HUES6 (cell line): ENCODE data around the gene ADGRG6.
"Not testable (repeated sequence)": the region's sequence is repeated elsewhere in the genome, so short reads cannot be mapped to it uniquely, and the experiment has no call there.

Experiments used
- H3K27ac ChIP-seq: 2 replicates; pipeline ENCODE4 v1.7.0; 2013; ENCODE audit warnings: low read depth, mild to moderate bottlenecking, low read length, inconsistent platforms
- H3K27me3 ChIP-seq: 2 replicates; pipeline ENCODE4 v1.6.1; 2013; ENCODE audit warnings: low read length; ENCODE audit not compliant: control insufficient read depth, insufficient read depth
- H3K36me3 ChIP-seq: 2 replicates; pipeline ENCODE4 v1.6.1; 2013; ENCODE audit warnings: low read length; ENCODE audit not compliant: control insufficient read depth, insufficient read depth
- H3K4me1 ChIP-seq: 2 replicates; pipeline ENCODE4 v1.6.1; 2013; ENCODE audit warnings: low read length; ENCODE audit not compliant: control insufficient read depth, insufficient read depth
- H3K4me3 ChIP-seq: 2 replicates; pipeline ENCODE4 v1.5.1; 2013; ENCODE audit warnings: low read depth, low read length
- H3K9ac ChIP-seq: one replicate; pipeline ENCODE4 v1.6.1; 2013; ENCODE audit warnings: mild to moderate bottlenecking, low read length
- H3K9me3 ChIP-seq: 2 replicates; pipeline ENCODE4 v1.6.1; 2013; ENCODE audit warnings: low read depth, low read length; ENCODE audit not compliant: control insufficient read depth, insufficient read depth

ADGRG6 gene

DNA sequence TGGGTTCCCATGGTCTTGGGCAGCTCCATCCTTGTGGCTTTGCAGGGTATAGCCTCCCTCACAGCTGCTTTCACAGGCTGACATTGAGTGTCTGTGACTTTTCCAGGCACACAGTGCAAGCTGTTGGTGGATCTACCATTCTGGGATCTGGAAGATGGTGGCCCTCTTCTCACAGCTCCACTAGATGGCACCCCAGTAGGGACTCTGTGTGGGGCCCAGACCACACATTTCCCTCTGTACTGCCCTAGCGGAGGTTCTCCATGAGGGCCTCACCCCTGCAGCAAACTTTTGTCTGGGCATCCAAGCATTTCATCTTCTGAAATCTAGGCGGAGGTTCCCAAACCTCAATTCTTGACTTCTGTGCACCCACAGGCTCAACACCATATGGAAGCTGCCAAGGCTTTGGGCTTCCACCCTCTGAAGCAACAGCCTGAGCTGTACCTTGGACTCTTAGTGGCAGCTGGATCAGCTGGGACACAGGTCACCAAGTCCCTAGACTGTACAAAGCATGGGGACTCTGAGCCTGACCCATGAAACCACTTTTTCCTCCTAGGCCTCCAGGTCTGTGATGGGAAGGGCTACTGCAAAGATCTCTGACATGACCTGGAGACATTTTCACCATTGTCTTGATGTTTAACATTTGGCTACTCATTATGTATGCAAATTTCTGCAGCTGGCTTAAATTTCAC, 124.8 kb downstream of the ADGRG6 start:
- H3K9me3 ChIP-seq = peaks cover 20% of the 10 kb centered on the region
- not testable (repeated sequence) for H3K27me3 ChIP-seq, H3K4me3 ChIP-seq, H3K36me3 ChIP-seq, H3K4me1 ChIP-seq, H3K9ac ChIP-seq, H3K27ac ChIP-seq

GRCh38 chr6:142428468-142428867, 126.7 kb downstream of the ADGRG6 start:
- H3K4me1 ChIP-seq = not testable (repeated sequence)

DNA sequence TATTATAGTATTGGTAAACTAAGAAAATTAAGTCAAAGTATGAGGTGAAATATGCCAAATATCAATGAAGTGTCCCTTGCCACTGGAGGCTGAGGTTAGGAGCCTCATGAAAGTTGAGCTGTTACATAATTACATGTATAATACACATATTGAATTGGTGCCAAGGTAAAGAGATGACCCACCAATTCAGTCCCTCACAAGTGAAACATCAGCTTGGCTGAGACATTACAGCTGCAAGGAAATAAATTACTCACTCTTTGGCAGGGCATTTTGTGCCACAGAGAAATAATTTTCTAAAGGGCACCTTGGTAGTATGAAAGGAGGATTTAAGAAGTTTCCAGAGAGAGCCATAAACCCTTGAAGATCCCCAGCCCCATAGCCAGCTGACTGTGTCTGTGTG, 127.4 kb downstream of the ADGRG6 start:
- Histone ChIP-seq H3K27ac (no peak overlapping the region), H3K36me3 (no peaks in the 10 kb centered on the region; the same call in 1 of the 2 replicates), H3K4me1 (no peaks in the 10 kb centered on the region), H3K27me3 (no peaks in the 10 kb centered on the region), H3K9me3 (peaks cover 20% of the 10 kb centered on the region), H3K4me3 (no peak overlapping the region), H3K9ac (no peak overlapping the region)

More at GRCh38 chr6:142428468-142428867, 126.7 kb downstream of the ADGRG6 start:
- H3K9ac ChIP-seq, H3K27ac ChIP-seq, H3K27me3 ChIP-seq, H3K36me3 ChIP-seq, H3K4me3 ChIP-seq: not testable (repeated sequence)
- H3K9me3 ChIP-seq = peaks cover 20% of the 10 kb centered on the region

DNA sequence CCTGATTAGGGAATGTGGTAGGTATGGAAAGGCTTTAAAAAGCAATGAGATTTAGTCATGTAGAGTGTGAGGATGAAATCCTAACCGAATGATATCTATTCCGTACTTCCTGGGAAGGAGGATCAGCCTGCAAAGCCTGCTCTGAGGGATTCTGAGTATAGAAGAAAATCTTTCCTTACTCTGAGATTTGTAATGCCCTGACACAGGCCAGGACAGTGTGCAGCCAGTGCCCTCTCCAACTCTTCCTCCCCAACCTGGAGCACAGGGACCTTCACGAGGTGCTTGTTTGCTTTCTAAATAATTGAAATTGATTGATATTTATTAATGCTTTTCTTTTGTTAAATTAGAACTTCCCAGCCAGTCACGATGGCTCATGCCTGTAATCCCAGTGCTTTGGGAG, 131.6 kb downstream of the ADGRG6 start:
- no peak overlapping the region for H3K9ac ChIP-seq
- no peaks in the 10 kb centered on the region for H3K4me1 ChIP-seq
- no peak overlapping the region for H3K4me3 ChIP-seq

GRCh38 chr6:142438898-142439297, 137.1 kb downstream of the ADGRG6 start:
- H3K4me1 ChIP-seq = peaks cover 11% of the 10 kb centered on the region
- no peak overlapping the region for H3K27ac ChIP-seq
- no peaks in the 10 kb centered on the region for H3K27me3 ChIP-seq
- H3K9me3 ChIP-seq = no peaks in the 10 kb centered on the region
- H3K9ac ChIP-seq = no peak overlapping the region
- H3K36me3 ChIP-seq = no peaks in the 10 kb centered on the region
- no peak overlapping the region for H3K4me3 ChIP-seq

More for the DNA sequence above, 131.6 kb downstream of the ADGRG6 start:
- Histone ChIP-seq H3K27ac (no peak overlapping the region), H3K36me3 (no peaks in the 10 kb centered on the region), H3K27me3 (no peaks in the 10 kb centered on the region), H3K9me3 (peaks cover 2% of the 10 kb centered on the region)

GRCh38 chr6:142440600-142441293, 138.9 kb downstream of the ADGRG6 start:
- H3K27me3 ChIP-seq = no peaks in the 10 kb centered on the region
- no peak overlapping the region for H3K9ac ChIP-seq
- no peaks in the 10 kb centered on the region for H3K9me3 ChIP-seq
- H3K4me1 ChIP-seq = peaks cover 18% of the 10 kb centered on the region
- no peak overlapping the region for H3K4me3 ChIP-seq
- no peaks in the 10 kb centered on the region for H3K36me3 ChIP-seq
- H3K27ac ChIP-seq = no peak overlapping the region

- Histone ChIP-seq H3K9ac (no peak overlapping the region), H3K4me3 (no peak overlapping the region), H3K27ac (no peak overlapping the region), H3K9me3 (no peaks in the 10 kb centered on the region), H3K4me1 (peaks cover 21% of the 10 kb centered on the region), H3K36me3 (no peaks in the 10 kb centered on the region), H3K27me3 (no peaks in the 10 kb centered on the region)
Observed at GRCh38 chr6:142441716-142442115, 139.9 kb downstream of the ADGRG6 start.

GRCh38 chr6:142443102-142443501, 141.3 kb downstream of the ADGRG6 start:
- no peaks in the 10 kb centered on the region for H3K9me3 ChIP-seq
- no peaks in the 10 kb centered on the region for H3K36me3 ChIP-seq
- H3K27me3 ChIP-seq = no peaks in the 10 kb centered on the region
- peaks cover 22% of the 10 kb centered on the region for H3K4me1 ChIP-seq
- H3K9ac ChIP-seq = no peak overlapping the region
- H3K27ac ChIP-seq = no peak overlapping the region
- no peak overlapping the region for H3K4me3 ChIP-seq

DNA sequence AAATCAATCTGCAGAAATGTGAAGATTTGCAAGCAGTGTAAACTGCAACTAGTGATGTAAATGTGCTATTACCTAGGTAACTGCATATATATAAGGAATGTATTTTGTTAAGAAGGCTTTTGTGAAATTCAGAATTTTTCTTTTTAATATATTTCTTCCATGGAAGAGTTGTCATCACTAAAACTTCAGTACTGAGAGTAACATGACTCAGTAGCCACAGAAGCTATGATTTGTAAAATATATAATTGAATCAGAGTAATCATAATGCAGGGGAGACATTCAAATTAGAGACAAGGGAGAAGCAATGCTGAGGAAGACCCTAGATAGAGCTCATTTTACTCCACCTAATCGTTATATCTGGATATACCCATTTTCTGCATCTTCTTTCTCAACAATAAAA, 141.7 kb downstream of the ADGRG6 start:
- Histone ChIP-seq H3K4me1 (peaks cover 22% of the 10 kb centered on the region), H3K4me3 (no peak overlapping the region), H3K9me3 (no peaks in the 10 kb centered on the region), H3K27me3 (no peaks in the 10 kb centered on the region), H3K9ac (no peak overlapping the region), H3K36me3 (no peaks in the 10 kb centered on the region), H3K27ac (no peak overlapping the region)

- Histone ChIP-seq H3K36me3 (no peaks in the 10 kb centered on the region), H3K9me3 (no peaks in the 10 kb centered on the region), H3K4me1 (peaks cover 22% of the 10 kb centered on the region), H3K9ac (no peak overlapping the region), H3K4me3 (no peak overlapping the region), H3K27me3 (no peaks in the 10 kb centered on the region), H3K27ac (no peak overlapping the region)
Observed at GRCh38 chr6:142444376-142444775, 142.6 kb downstream of the ADGRG6 start.

DNA sequence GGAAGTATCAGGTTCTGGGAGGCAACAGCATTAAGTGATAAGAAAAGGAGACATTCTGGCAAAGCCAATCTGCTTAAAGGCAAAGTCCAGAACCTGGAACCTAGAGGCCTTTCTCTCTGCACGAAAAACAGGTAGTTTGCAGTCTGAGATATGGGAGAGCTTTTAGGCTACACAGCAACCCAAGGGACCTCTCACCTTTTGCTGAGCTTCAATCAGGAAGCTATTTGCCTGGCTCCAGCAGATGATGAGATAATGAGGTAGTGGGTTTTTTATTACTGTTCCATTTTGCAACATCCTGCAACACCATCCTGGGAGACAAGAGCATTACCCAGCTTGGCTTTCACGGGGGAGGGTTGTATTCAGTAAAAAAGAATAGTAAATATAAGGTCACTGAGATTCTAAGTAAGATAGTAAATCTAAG, 143.1 kb downstream of the ADGRG6 start:
- H3K27ac ChIP-seq = no peak overlapping the region
- no peaks in the 10 kb centered on the region for H3K9me3 ChIP-seq
- H3K9ac ChIP-seq = no peak overlapping the region
- no peak overlapping the region for H3K4me3 ChIP-seq
- no peaks in the 10 kb centered on the region for H3K27me3 ChIP-seq
- no peaks in the 10 kb centered on the region for H3K36me3 ChIP-seq
- H3K4me1 ChIP-seq = peaks cover 22% of the 10 kb centered on the region
